ENCODE measurements around the gene ZNF212.
A peak's percentile ranks its signal among the peaks of the same experiment; 100 is the strongest.

Gene ZNF212

GRCh38 chr7:149284343-149284742 lies 44.9 kb downstream of the ZNF212 start:
- DNase-seq (ENCODE audit: extremely low read depth in 1 of 2, low read depth in 1 of 2): peak in 1 of 2 donors; percentile 12

- DNase-seq (ENCODE audit: extremely low read depth in 1 of 2, low read depth in 1 of 2): peak; percentile 94 to 96
Measured at GRCh38 chr7:149284850-149285585, 45.6 kb downstream of the ZNF212 start.

GRCh38 chr7:149285603-149286002 lies 46.2 kb downstream of the ZNF212 start:
- DNase-seq (ENCODE audit: extremely low read depth in 1 of 2, low read depth in 1 of 2): no peak

GRCh38 chr7:149286811-149287400 lies 47.5 kb downstream of the ZNF212 start:
- no peak for DNase-seq (ENCODE audit: extremely low read depth in 1 of 2, low read depth in 1 of 2)

GRCh38 chr7:149287622-149288021 lies 48.2 kb downstream of the ZNF212 start:
- DNase-seq (ENCODE audit: extremely low read depth in 1 of 2, low read depth in 1 of 2): no peak

GRCh38 chr7:149289262-149289661 lies 49.8 kb downstream of the ZNF212 start:
- DNase-seq (ENCODE audit: extremely low read depth in 1 of 2, low read depth in 1 of 2): no peak

DNA sequence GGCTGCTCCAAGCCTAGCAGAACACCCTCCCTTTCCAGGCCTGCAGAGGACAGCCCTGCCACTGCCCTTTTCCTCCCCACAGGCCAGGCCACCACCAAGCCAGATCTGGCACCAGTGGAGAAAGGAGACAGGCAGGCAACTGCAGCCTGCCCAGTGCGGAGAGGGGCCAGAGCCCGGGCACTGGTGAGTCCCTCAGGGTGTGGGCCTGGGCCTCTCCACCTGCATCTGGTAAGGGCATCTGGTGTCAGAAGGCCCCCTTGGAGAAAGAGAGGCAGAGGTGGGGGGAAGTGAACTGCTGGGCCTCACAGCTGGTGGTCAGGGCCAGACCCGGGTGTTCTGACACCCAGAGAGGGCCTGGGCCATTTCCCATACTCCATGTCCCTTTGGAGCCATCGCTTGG lies 50.4 kb downstream of the ZNF212 start:
- no peak for DNase-seq (ENCODE audit: extremely low read depth in 1 of 2, low read depth in 1 of 2)

GRCh38 chr7:149291036-149291780 lies 51.8 kb downstream of the ZNF212 start:
- no peak for DNase-seq (ENCODE audit: extremely low read depth in 1 of 2, low read depth in 1 of 2)

GRCh38 chr7:149291781-149292461 lies 52.5 kb downstream of the ZNF212 start:
- no peak for DNase-seq (ENCODE audit: extremely low read depth in 1 of 2, low read depth in 1 of 2)

DNA sequence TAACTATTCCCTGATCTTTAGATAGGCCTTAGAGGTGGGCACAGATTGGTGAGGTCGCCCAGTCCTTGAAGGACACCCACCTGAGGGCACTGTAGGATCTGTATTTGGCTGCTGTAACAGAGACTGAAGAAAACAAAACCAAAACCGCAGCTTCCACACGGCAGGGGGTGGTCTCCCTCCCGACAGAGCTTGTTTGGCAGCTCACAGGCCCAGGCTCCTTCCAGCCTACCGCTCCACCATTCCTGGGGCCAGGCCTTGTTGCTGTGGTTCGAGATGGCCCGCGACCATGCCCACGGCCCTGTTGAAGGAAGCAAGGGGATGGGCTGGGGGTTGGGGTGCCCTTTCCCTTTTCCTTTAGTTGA lies 53.0 kb downstream of the ZNF212 start:
- no peak for DNase-seq (ENCODE audit: extremely low read depth in 1 of 2, low read depth in 1 of 2)

- no peak for DNase-seq (ENCODE audit: extremely low read depth in 1 of 2, low read depth in 1 of 2)
Measured at GRCh38 chr7:149293338-149293737, 53.9 kb downstream of the ZNF212 start.

- no peak for DNase-seq (ENCODE audit: extremely low read depth in 1 of 2, low read depth in 1 of 2)
Measured at GRCh38 chr7:149293946-149294633, 54.6 kb downstream of the ZNF212 start.

GRCh38 chr7:149294634-149295480 lies 55.4 kb downstream of the ZNF212 start:
- DNase-seq (ENCODE audit: extremely low read depth in 1 of 2, low read depth in 1 of 2): no peak

DNA sequence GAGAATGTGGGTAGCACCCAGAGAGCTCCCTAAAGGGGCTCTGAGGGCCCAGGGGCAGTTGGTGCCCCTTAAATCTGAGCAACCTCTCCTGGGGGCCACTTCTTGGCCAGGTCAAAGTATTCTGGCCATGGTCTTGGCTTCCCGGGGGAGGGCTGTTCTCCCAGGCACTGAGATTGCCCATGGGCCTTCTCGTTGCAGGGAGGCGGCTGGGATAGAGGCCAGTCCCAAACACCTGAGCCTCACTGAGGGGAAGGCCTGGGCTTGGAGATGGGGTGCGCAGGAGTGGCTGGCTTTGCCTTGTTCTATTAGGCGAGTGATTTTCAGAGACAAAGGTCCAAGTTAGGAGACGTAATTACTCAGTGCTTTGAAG lies 56.0 kb downstream of the ZNF212 start:
- DNase-seq (ENCODE audit: extremely low read depth in 1 of 2, low read depth in 1 of 2): no peak

DNA sequence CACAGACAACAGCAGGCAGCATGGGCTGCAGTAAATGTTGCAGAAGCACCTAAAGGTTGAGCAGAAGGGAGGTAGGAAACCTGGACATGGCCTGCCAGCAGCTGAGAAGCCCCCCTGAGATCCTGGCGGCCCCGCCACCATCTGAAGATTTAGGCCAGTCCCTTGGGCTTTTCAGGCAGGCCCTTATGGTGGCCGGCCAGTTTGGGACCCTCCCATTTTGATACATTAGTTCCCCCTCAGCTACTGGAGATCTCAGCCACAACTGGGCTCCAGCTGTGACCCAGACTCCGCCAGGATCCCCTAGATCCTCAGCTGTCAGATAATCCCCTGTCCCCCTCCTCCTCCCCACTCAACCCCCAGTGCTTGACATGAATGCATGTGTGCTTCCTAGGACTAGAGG lies 56.9 kb downstream of the ZNF212 start:
- DNase-seq (ENCODE audit: extremely low read depth in 1 of 2, low read depth in 1 of 2): no peak

DNA sequence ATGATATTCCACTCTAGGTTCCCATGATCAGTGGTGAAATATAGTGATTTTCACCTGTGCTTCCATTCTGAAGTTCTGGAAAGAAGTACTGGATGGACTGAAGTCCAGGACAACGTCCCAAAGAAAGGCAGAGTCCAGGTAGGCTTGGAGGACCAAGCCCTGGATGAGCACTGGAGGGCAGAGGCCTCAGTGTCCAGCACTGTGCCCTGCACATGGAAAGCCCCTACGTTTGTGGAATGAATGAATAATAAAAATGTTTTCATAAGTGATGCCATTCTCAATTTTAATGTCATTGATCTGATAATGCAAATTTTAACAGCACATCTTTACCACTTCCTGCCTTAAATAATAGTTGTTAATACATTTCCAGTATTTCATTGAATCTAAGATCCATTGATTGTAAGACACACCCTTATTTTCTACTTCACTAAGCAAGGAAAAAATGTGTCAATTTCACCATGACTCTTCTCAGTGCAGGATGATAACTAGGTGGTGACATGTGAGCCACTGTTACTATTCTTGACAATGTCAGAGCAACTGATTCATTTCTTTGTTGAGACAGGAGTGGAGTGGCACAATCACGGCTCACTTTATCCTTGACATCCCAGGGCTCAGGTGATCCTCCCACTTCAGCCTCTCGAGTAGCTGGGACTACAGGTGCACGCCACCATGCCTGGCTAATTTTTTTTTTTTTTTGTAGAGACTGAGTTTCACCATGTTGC lies 57.7 kb downstream of the ZNF212 start:
- no peak for DNase-seq (ENCODE audit: extremely low read depth in 1 of 2, low read depth in 1 of 2)

- DNase-seq (ENCODE audit: extremely low read depth in 1 of 2, low read depth in 1 of 2): no peak
Measured at GRCh38 chr7:149300620-149301285, 61.3 kb downstream of the ZNF212 start.

DNA sequence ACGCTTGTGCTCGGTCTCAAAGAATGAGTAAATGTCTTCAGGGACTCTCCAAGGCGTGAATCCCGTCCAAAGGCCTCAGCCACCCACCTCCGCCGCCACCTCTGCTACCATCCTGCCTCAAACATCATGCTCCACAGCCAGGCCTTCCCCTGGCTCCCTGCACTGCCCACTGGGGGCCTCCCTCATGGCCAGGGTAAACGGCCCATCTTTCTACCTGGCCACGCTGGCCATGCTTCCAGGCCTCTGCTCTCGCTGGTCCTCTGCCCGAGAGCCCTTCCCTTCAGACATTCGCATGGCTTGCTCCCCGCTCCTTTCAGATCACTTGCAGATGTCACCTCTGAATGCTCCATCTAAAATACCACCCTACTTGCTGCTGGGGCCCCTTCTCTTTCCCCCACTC lies 62.8 kb downstream of the ZNF212 start:
- DNase-seq (ENCODE audit: extremely low read depth in 1 of 2, low read depth in 1 of 2): no peak

DNA sequence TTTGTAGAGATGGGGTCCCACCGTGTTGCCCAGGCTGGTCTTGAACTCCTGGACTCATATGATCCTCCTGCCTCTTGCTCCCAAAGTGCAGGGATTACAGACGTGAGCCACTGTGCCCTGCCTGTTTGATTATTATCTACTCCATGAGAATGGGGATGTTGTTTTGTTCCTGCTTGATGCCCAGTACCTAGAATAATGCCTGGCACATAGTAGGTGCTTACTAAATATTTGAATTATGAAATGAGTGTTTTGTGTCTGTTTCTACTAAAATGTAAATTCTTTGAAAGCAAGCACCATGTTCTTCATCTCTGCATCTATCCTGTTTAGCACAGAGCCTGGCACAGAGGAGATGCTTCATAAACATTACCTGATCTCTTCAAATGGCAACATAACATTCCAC lies 63.4 kb downstream of the ZNF212 start:
- no peak for DNase-seq (ENCODE audit: extremely low read depth in 1 of 2, low read depth in 1 of 2)

Data from activated CD8-positive, alpha-beta memory T cell treated with anti-CD3 and anti-CD28 coated beads for 1 hour (primary cell).